NB4 (cell line): ENCODE measurements around the gene TP73.

Experiments used
- MYC ChIP-seq: IDR thresholded peaks from 2 replicates; pipeline ENCODE4 v1.6.1; 2011; ENCODE audit warnings: low read depth, low read length
- POLR2A ChIP-seq: IDR thresholded peaks from 2 replicates; pipeline ENCODE4 v1.6.1; 2011; ENCODE audit warnings: mild to moderate bottlenecking; ENCODE audit not compliant: insufficient read length; ENCODE audit errors: extremely low read depth
- TF ChIP-seq, protein P1 (sequence below): IDR thresholded peaks from one replicate; pipeline ENCODE4 v1.5.1; 2012; ENCODE audit warnings: low read depth, low read length
- TF ChIP-seq, protein P2 (sequence below): IDR thresholded peaks from 2 replicates; pipeline ENCODE4 v1.6.1; 2011; ENCODE audit warnings: low read depth, low read length

DNA sequence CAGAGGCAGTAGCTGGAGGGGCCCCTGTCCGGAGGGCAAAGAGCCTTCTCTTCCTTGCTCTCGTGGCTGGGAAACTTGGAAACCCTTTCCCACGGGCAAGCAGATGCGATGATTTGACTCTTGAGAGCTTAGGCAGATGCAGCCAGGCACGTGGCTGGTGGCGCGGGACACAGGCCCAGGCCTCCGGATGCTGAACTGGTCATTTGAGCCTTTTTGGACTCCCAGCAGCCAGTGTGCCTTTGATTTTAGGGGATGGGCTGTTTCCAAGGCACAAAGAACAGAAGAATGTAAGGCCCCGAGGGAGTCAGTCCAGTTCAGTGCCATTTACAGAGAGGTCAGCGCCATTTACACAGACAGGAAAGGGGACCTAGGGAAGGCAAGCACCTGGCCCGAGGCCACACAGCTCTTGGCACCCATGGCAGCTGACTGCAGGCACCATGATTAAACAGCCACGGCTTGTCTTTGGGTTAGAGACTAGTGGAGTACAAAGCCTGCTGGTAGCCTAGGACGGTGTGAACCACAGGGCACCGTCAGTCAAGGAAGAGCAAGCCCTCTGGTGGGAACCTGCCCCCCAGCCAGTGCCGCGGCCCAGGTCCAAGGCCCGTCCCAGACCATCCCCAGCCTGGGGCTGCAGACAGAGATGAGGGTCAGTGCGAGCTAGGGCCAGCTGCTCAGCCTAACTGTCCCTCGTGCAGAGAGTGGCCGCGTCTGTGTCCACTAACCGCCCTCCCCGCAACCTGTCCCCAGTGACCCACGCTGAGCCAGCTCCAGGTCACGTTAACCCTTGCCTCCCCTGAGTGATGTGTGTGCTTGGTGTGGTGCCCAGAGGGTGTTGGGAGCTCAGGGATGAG is 79.5 kb downstream of the TP73 start:
- TF ChIP-seq, protein P1, sequence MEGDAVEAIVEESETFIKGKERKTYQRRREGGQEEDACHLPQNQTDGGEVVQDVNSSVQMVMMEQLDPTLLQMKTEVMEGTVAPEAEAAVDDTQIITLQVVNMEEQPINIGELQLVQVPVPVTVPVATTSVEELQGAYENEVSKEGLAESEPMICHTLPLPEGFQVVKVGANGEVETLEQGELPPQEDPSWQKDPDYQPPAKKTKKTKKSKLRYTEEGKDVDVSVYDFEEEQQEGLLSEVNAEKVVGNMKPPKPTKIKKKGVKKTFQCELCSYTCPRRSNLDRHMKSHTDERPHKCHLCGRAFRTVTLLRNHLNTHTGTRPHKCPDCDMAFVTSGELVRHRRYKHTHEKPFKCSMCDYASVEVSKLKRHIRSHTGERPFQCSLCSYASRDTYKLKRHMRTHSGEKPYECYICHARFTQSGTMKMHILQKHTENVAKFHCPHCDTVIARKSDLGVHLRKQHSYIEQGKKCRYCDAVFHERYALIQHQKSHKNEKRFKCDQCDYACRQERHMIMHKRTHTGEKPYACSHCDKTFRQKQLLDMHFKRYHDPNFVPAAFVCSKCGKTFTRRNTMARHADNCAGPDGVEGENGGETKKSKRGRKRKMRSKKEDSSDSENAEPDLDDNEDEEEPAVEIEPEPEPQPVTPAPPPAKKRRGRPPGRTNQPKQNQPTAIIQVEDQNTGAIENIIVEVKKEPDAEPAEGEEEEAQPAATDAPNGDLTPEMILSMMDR = no peak
- no peak for TF ChIP-seq MYC
- no peak for TF ChIP-seq POLR2A
- TF ChIP-seq, protein P2, sequence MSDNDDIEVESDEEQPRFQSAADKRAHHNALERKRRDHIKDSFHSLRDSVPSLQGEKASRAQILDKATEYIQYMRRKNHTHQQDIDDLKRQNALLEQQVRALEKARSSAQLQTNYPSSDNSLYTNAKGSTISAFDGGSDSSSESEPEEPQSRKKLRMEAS = no peak
